Smooth muscle cell (in vitro differentiated cells): ENCODE results near the gene FMN1. TPM values are rescaled to one million over a fixed set of nuclear protein-coding genes. Genes with fewer than 3 reads are reported as not detected.

ENCODE experiments used
- DNase-seq: peaks from one replicate; lab custom pipeline; 2025; ENCODE audit not compliant: unreplicated experiment; lab: John Stamatoyannopoulos, UW
- H2AFZ ChIP-seq: fragments of 200-600 bp; sonication (generic); 2 replicates; pipeline ENCODE4 v1.6.0; 2016; ENCODE audit warnings: antibody characterized with exemption, low read depth, mild to moderate bottlenecking
- H3F3A ChIP-seq: fragments of 200-600 bp; sonication (generic); 2 replicates; pipeline ENCODE4 v1.6.0; 2017; ENCODE audit warnings: antibody characterized with exemption, low read depth
- H3K27ac ChIP-seq: fragments of 200-600 bp; sonication (generic); 2 replicates; pipeline ENCODE4 v1.5.1; 2016; ENCODE audit warnings: low read depth, mild to moderate bottlenecking
- H3K27me3 ChIP-seq: fragments of 200-600 bp; sonication (generic); 2 replicates; pipeline ENCODE4 v1.6.1; 2016; ENCODE audit warnings: low read depth, mild to moderate bottlenecking
- H3K36me3 ChIP-seq: fragments of 200-600 bp; sonication (generic); 2 replicates; pipeline ENCODE4 v1.5.1; 2016; ENCODE audit warnings: low read depth
- H3K4me1 ChIP-seq: fragments of 200-600 bp; sonication (generic); 2 replicates; pipeline ENCODE4 v1.5.1; 2016; ENCODE audit warnings: low read depth
- H3K4me2 ChIP-seq: fragments of 200-600 bp; sonication (generic); 2 replicates; pipeline ENCODE4 v1.6.0; 2016; ENCODE audit warnings: mild to moderate bottlenecking
- H3K4me3 ChIP-seq: fragments of 200-600 bp; sonication (generic); 2 replicates; pipeline ENCODE4 v1.5.1; 2016; ENCODE audit warnings: mild to moderate bottlenecking
- H3K79me2 ChIP-seq: fragments of 200-600 bp; sonication (generic); 2 replicates; pipeline ENCODE4 v1.6.0; 2016; ENCODE audit warnings: low read depth, mild to moderate bottlenecking
- H3K9ac ChIP-seq: fragments of 200-600 bp; sonication (generic); 2 replicates; pipeline ENCODE4 v1.6.0; 2016; ENCODE audit warnings: low read depth
- H3K9me3 ChIP-seq: fragments of 200-600 bp; sonication (generic); replicated peaks from 2 replicates; pipeline ENCODE4 v1.5.1; 2016; ENCODE audit warnings: low read depth
- H4K20me1 ChIP-seq: fragments of 200-600 bp; sonication (generic); 2 replicates; pipeline ENCODE4 v1.6.0; 2016; ENCODE audit warnings: low read depth
- WGBS: methylation state at CpG from one replicate; pipeline ENCODE4 v1.1.7; 2016; ENCODE audit warnings: low lambda C conversion rate; 5-methylcytosine and 5-hydroxymethylcytosine counted together
- polyA plus RNA-seq: library from polyadenylated mRNA; unstranded; fragments of >200 nt; fragmentation: Nextera tagmentation; extraction: Ambion mirVana; gene quantifications from 2 replicates; pipeline ENCODE4 v1.2.1, GENCODE V29; 2016
- total RNA-seq: library from RNA; depleted of rRNA; stranded (reverse); fragments of >200 nt; gene quantifications from 2 replicates; pipeline ENCODE4 v1.2.3, GENCODE V29; 2014
- TF ChIP-seq, protein P1 (sequence below): fragments of 200-600 bp; sonication (generic); IDR thresholded peaks from 2 replicates; pipeline ENCODE4 v1.5.1; 2017; ENCODE audit warnings: borderline replicate concordance, mild to moderate bottlenecking, antibody characterized with exemption; ENCODE audit not compliant: insufficient read depth, poor library complexity, severe bottlenecking

The FMN1 gene
- total and polyA plus RNA-seq, 2 experiments from 2014 or later, result 0.08 to 4.0 TPM

DNA sequence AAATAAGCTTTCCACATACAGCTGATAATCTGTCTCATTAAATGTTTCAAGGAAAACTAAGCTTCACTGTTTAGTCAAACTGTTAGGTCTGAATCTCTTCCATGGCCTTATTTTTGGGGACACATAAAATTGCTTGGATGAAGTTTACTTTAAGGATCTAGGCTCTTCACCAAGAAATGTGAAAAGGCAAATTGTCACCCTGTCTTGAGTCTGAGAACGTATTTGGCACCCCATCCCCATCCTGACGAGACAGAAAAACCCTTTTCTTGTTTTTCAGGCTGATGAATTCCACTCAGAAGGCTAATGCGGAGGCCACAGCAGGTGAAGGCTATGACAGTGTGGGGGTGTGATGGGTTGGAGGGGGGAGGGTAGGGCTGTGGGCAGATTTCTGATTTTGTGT is 250.1 kb downstream of the FMN1 start:
- 93% methylated on average over 3 of the region's 3 CpGs for WGBS
- no peak overlapping the region for H2AFZ ChIP-seq
- no peaks in the 10 kb centered on the region for H3K79me2 ChIP-seq
- no peaks in the 10 kb centered on the region for H3K9me3 ChIP-seq
- TF ChIP-seq, protein P1, sequence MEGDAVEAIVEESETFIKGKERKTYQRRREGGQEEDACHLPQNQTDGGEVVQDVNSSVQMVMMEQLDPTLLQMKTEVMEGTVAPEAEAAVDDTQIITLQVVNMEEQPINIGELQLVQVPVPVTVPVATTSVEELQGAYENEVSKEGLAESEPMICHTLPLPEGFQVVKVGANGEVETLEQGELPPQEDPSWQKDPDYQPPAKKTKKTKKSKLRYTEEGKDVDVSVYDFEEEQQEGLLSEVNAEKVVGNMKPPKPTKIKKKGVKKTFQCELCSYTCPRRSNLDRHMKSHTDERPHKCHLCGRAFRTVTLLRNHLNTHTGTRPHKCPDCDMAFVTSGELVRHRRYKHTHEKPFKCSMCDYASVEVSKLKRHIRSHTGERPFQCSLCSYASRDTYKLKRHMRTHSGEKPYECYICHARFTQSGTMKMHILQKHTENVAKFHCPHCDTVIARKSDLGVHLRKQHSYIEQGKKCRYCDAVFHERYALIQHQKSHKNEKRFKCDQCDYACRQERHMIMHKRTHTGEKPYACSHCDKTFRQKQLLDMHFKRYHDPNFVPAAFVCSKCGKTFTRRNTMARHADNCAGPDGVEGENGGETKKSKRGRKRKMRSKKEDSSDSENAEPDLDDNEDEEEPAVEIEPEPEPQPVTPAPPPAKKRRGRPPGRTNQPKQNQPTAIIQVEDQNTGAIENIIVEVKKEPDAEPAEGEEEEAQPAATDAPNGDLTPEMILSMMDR, result no peak
- H4K20me1 ChIP-seq, result no peaks in the 10 kb centered on the region
- H3K4me1 ChIP-seq, result no peaks in the 10 kb centered on the region
- no peaks in the 10 kb centered on the region for H3F3A ChIP-seq
- no peak for DNase-seq
- no peak overlapping the region for H3K9ac ChIP-seq
- no peak overlapping the region for H3K4me3 ChIP-seq
- H3K36me3 ChIP-seq, result no peaks in the 10 kb centered on the region
- no peaks in the 10 kb centered on the region for H3K27me3 ChIP-seq
- H3K27ac ChIP-seq, result no peak overlapping the region
- no peak overlapping the region for H3K4me2 ChIP-seq

DNA sequence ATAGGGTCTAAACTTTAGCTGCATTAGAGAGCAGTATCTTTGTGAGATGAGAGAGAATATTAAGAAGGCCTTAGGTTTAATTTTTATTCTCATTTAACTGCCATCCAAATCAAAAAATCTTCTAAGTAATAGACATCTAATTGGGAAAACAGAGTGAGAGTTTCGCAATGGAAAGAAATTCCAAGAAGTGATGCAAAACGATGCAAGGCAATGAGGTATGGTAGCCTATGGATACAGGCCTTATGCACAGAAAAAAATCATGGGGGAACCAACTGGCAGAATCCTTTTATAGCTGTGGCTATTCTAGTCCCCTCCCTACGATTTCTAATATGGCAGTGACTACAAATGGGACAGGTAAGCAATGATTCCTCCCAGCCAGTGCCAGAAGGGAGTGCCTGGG is 250.8 kb downstream of the FMN1 start:
- no peak for DNase-seq
- TF ChIP-seq, protein P1, result no peak
- no peaks in the 10 kb centered on the region for H4K20me1 ChIP-seq

DNA sequence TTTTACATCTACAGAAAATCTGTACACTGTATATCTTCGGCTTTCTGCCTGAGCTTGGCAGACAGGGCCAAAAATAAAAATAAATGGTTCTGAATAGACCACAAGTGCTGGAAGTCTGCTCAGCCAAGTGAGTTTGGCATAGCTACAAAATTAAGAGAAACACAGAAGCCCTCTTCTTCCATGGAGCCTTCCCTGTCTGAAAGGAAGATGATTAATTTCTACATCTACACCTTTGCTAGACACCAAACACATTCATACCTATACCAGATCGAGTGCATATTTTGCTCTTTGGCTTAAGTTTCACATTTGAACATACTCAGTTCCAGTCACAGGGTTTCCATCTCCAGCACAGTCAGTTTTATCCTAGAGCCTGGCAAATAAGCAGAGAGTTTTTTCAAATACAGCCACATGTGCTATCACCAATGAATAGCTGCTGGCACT is 252.1 kb downstream of the FMN1 start:
- Histone ChIP-seq H3K9ac (no peak overlapping the region), H2AFZ (no peak overlapping the region), H3K4me2 (no peak overlapping the region)

More for the DNA sequence above, 250.8 kb downstream of the FMN1 start:
- Histone ChIP-seq H3K4me2 (no peak overlapping the region), H3K4me3 (no peak overlapping the region), H2AFZ (peak overlapping the region; percentile 33), H3K27me3 (no peaks in the 10 kb centered on the region), H3K36me3 (no peaks in the 10 kb centered on the region), H3K27ac (no peak overlapping the region), H3K4me1 (no peaks in the 10 kb centered on the region), H3K9ac (no peak overlapping the region), H3F3A (no peaks in the 10 kb centered on the region), H3K79me2 (no peaks in the 10 kb centered on the region), H3K9me3 (no peaks in the 10 kb centered on the region)
- WGBS, result 94% methylated on average over 3 of the region's 3 CpGs

DNA sequence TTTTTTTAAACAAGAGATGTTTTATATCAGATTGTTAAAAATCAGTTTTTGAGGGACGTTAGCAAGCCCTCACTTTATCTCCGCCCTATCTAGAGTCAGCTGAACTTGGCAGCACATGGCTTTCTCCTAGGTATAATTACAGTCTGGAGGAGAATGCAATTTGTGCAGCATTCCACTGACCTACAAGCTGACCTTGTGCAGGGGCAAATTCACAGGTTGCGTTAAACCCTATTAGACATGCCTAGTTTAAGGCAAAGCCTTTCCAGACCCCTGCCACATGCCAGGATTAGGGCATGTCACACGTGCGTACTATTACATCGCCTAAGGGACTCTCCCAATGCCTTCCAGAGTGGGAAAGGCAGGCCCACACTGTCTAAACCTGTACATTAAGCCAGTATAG is 252.7 kb downstream of the FMN1 start:
- no peaks in the 10 kb centered on the region for H3K9me3 ChIP-seq
- no peak overlapping the region for H3K9ac ChIP-seq
- H3K4me3 ChIP-seq, result no peak overlapping the region
- no peaks in the 10 kb centered on the region for H3K4me1 ChIP-seq
- no peaks in the 10 kb centered on the region for H3K36me3 ChIP-seq
- H2AFZ ChIP-seq, result no peak overlapping the region
- no peak for DNase-seq
- H3K4me2 ChIP-seq, result no peak overlapping the region
- H3F3A ChIP-seq, result no peaks in the 10 kb centered on the region
- 63% methylated on average over 6 of the region's 6 CpGs for WGBS
- H3K27me3 ChIP-seq, result no peaks in the 10 kb centered on the region
- no peaks in the 10 kb centered on the region for H4K20me1 ChIP-seq
- TF ChIP-seq, protein P1, result no peak
- no peak overlapping the region for H3K27ac ChIP-seq
- H3K79me2 ChIP-seq, result no peaks in the 10 kb centered on the region

More for the DNA sequence above, 252.1 kb downstream of the FMN1 start:
- Histone ChIP-seq H3K36me3 (no peaks in the 10 kb centered on the region), H3K79me2 (no peaks in the 10 kb centered on the region), H3K9me3 (no peaks in the 10 kb centered on the region), H3K4me1 (no peaks in the 10 kb centered on the region), H4K20me1 (no peaks in the 10 kb centered on the region), H3F3A (no peaks in the 10 kb centered on the region), H3K4me3 (no peak overlapping the region), H3K27me3 (no peaks in the 10 kb centered on the region), H3K27ac (no peak overlapping the region)
- 82% methylated on average over 2 of the region's 2 CpGs for WGBS
- no peak for DNase-seq
- TF ChIP-seq, protein P1, result no peak
